SU-DHL-6 (cell line): Measurements from ENCODE around the gene CROCC.

Experiments
- EZH2phosphoT487 ChIP-seq: fragments of 200-600 bp; sonication (generic), shearing (Covaris generic); conservative IDR thresholded peaks from 2 replicates; pipeline ENCODE4 v1.6.1; 2018; ENCODE audit warnings: mild to moderate bottlenecking, antibody characterized with exemption, low read length, moderate library complexity, mixed read lengths
- TF ChIP-seq, protein P1 (sequence below): fragments of 200-600 bp; sonication (generic); IDR thresholded peaks from one replicate; pipeline ENCODE4 v1.5.1; 2017; ENCODE audit warnings: antibody characterized with exemption, mild to moderate bottlenecking, low read length, moderate library complexity; ENCODE audit not compliant: insufficient read depth, poor library complexity, severe bottlenecking

DNA sequence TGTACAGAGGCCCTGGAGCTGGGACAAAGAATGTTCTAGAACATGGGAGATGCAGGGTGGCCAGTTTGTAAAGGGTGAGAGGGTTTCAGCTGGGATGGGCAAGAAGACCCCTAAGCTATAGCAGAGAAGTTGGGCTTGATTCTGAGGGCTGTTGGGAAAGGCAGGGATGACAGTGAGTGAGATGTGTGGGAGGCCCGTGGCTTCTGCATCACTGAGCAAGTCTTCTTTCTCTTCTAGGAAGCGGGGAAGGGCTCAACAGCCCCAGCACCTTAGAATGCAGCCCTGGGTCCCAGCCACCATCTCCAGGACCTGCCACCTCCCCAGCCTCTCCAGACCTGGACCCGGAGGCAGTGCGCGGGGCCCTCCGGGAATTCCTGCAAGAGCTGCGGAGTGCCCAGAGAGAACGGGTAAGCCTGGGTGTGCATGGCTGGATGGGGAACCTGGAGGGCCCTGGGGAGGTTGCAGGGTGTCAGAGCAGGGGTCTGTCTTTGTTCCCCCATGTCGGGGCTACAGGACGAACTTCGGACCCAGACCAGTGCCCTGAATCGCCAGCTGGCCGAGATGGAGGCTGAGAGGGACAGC lies 43.8 kb downstream of the CROCC start:
- TF ChIP-seq, protein P1, sequence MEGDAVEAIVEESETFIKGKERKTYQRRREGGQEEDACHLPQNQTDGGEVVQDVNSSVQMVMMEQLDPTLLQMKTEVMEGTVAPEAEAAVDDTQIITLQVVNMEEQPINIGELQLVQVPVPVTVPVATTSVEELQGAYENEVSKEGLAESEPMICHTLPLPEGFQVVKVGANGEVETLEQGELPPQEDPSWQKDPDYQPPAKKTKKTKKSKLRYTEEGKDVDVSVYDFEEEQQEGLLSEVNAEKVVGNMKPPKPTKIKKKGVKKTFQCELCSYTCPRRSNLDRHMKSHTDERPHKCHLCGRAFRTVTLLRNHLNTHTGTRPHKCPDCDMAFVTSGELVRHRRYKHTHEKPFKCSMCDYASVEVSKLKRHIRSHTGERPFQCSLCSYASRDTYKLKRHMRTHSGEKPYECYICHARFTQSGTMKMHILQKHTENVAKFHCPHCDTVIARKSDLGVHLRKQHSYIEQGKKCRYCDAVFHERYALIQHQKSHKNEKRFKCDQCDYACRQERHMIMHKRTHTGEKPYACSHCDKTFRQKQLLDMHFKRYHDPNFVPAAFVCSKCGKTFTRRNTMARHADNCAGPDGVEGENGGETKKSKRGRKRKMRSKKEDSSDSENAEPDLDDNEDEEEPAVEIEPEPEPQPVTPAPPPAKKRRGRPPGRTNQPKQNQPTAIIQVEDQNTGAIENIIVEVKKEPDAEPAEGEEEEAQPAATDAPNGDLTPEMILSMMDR, result no peak
- no peak for TF ChIP-seq EZH2phosphoT487
